HEK293T (cell line): ENCODE measurements around the gene BMPER.

Experiments
- ARNT ChIP-seq: fragments of 450-650 bp; IDR thresholded peaks from 2 replicates; pipeline ENCODE4 v1.6.1; 2017; ENCODE audit warnings: mild to moderate bottlenecking
- CTBP1 ChIP-seq: fragments of 450-650 bp; IDR thresholded peaks from 2 replicates; pipeline ENCODE4 v1.6.1; 2016; ENCODE audit warnings: borderline replicate concordance
- ELF4 ChIP-seq: fragments of 450-650 bp; IDR thresholded peaks from 2 replicates; pipeline ENCODE4 v1.6.1; 2017; ENCODE audit warnings: antibody characterized with exemption
- FOXK2 ChIP-seq: fragments of 450-650 bp; IDR thresholded peaks from 2 replicates; pipeline ENCODE4 v1.6.1; 2016; ENCODE audit warnings: mild to moderate bottlenecking
- FOXM1 ChIP-seq: fragments of 450-650 bp; IDR thresholded peaks from 2 replicates; pipeline ENCODE4 v1.6.1; 2017; ENCODE audit warnings: mild to moderate bottlenecking, borderline replicate concordance
- L3MBTL2 ChIP-seq: fragments of 450-650 bp; conservative IDR thresholded peaks from 2 replicates; pipeline ENCODE4 v1.6.1; 2016; ENCODE audit warnings: mild to moderate bottlenecking
- NFRKB ChIP-seq: fragments of 450-650 bp; IDR thresholded peaks from 2 replicates; pipeline ENCODE4 v1.6.1; 2016; ENCODE audit warnings: mild to moderate bottlenecking, moderate library complexity
- TARDBP ChIP-seq: fragments of 450-650 bp; IDR thresholded peaks from 2 replicates; pipeline ENCODE4 v1.6.1; 2016
- ZNF384 ChIP-seq: fragments of 450-650 bp; IDR thresholded peaks from 2 replicates; pipeline ENCODE4 v1.6.1; 2016

GRCh38 chr7:33922820-33923219, 17.5 kb downstream of the BMPER start:
- TF ChIP-seq NFRKB (no peak), ARNT (no peak), FOXK2 (no peak), ELF4 (no peak), CTBP1 (no peak), FOXM1 (no peak), TARDBP (no peak), ZNF384 (no peak), L3MBTL2 (no peak)
